Fibroblast of lung (primary cell): ENCODE data around the gene HPGDS.

Experiments
- CTCF ChIP-seq, 2 donors: IDR thresholded peaks in 1 of 2; conservative IDR thresholded peaks in 1 of 2; 1 replicate in 1 of 2; 2 replicates in 1 of 2; pipeline ENCODE4 v1.5.1; 2011 to 2012; ENCODE audit warnings: low read length in 2 of 2, control low read depth in 1 of 2, inconsistent platforms in 1 of 2, low read depth in 1 of 2, mild to moderate bottlenecking in 1 of 2
- EZH2 ChIP-seq: IDR thresholded peaks from 2 replicates; pipeline ENCODE4 v1.5.1; 2012; ENCODE audit warnings: low read length, control low read depth, mild to moderate bottlenecking; ENCODE audit errors: missing control alignments

GRCh38 chr4:94352163-94352562 lies 9.5 kb upstream of the HPGDS start:
- TF ChIP-seq CTCF (conservative IDR thresholded peaks at IDR 0.05 in 1 of 2, IDR thresholded peaks at IDR 0.05 in 1 of 2; ENCODE audit: low read depth in 1 of 2, low read length in 2 of 2) (no peak), EZH2 (no peak)
